HG02981 (cell line): ENCODE results near the gene SLC22A15.
"Not testable (repeated sequence)": the region's sequence is repeated elsewhere in the genome, so short reads cannot be mapped to it uniquely, and the experiment has no call there.

Source experiments
- ATAC-seq: cut with Tn5 transposase; IDR thresholded peaks from one replicate; pipeline ENCODE4 v1.9.1; 2021; ENCODE audit warnings: mild to moderate bottlenecking, moderate library complexity; ENCODE audit not compliant: unreplicated experiment

SLC22A15 gene

DNA sequence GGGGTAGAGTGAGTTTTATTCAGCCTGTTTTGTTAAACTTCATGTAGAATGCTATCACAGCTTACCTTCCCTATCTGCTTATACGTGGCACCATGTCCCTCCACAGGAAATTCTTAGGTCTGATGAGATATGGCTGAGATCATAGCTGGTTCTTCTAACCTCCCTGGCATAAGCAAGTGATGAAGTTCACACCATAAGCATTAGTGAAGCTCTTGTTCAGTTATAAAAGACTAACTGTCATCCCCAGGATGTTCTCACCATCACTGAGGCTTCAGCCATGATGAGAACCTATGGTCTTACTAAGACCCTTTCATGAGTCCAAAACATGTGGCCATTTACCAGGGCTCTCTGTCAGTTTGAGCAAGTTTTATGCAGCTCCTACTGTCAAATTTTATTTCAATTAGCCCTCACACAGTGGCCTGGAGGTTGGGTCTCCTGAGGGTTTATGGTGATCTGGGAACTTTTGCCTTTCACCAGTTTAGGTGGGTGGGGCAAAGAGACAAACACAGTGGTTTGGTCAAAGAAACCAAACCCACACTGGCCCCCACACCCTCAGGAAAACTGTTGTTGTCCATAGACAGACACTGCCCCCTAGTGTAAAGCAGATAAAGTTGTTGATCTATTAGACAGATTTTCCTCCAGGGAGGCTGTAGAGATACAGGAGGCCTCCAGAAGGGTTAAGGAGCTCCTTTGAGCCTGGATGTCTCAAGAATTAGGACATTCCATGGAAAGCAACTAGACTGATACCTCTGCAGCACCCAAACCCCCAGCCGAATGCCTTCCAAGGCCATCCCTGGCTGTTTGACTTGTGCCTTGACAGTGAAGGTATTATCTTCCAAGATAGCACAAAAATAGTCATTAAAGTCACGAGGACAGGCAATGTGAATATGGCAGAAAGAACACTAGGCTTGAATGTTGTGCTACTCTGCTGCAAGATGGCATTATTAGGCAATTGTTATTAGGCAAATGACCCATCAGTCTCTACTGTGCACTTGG lies 5.0 kb downstream of the SLC22A15 start:
- ATAC-seq, result no peak

DNA sequence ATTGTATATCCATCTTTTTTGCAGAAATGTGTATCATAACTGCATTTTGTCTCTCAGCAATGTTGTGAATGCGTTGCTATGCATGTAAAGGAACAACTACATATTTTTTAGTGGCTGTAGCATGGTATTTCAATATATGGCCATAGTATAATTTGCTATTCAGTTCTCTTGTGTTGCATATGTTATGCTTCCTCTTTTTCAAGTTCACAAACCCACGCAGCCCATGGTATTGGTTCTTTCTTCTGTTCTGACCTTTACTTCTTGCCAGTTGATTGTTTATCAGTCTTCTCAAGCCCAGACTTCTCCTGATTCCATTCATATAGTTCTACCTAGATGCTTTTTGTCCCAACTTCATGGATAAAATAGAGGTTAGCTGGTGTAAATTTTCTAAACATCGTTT lies 6.1 kb downstream of the SLC22A15 start:
- ATAC-seq, result no peak

DNA sequence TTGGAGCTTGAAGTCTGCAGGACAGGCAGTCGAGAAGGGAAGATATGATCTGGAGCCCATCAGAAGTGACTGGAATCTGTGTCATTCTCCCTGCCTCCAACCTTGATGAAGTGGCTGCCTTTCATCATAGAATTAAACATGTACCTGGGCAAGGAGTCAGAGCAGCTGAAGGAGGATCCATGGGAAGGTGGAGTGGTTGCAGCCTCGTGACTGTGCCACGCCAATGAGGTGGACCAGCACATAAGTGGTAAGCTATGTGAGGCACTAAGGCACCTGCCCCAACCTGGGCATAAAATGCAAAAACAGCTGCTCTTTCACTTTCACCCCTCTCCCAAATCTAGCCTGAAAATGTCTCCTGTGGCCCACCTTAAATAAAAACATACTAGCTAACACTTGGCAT lies 7.3 kb downstream of the SLC22A15 start:
- no peak for ATAC-seq

DNA sequence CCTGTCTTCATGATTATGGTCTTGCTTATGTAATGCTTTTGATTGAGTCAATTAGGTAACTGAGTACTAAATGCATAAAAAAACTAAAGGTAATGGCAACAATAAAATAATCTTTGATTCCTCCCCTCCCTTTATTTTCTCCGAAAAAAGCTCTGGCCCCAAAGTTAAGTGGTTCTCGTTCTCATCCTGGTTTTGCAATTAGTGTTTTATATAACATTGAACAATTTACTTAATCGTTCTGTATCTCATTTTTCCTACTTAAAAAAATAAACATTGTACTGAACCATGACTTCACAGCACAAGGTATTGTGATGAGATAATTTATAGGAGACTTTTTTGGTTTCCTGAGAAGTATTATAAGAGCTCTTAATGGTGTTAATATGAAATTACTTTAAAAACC lies 11.3 kb downstream of the SLC22A15 start:
- ATAC-seq, result no peak

DNA sequence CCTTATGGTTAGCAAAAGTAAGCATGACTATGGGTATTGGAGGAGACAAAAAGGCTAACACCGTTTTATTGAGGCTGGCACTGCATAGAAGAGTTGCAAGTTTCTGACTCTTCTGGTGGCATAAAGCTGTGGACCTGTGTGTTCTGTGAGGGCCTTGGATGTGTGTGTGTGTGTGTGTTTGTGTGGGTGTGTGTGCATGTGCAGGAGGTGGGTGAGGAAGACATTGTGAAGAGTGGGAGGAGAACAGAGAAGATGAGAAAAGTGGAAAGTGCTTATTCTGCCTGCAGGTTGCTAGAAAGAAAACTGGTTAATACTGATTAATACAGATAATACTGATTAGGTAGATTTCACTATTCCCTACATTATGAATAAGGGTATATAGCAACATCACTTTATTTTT lies 12.6 kb downstream of the SLC22A15 start:
- ATAC-seq, result no peak

DNA sequence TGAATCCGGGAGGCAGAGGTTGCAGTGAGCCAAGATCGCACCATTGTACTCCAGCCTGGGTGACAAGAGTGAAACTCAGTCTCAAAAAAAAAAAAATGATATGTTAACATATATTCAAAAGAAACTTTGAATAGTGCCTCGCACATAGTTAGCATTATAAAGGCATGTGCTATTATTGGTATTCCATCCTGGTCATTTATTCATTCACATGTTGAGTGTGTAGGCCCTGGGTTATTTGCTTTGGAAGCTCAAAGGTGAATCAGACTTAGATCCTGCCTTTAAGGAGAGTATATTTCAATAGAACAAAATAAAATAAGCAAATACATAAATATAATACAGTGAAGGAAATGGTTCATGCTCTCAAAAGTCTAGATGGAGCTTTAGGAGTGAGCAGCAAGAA lies 13.4 kb downstream of the SLC22A15 start:
- no peak for ATAC-seq

DNA sequence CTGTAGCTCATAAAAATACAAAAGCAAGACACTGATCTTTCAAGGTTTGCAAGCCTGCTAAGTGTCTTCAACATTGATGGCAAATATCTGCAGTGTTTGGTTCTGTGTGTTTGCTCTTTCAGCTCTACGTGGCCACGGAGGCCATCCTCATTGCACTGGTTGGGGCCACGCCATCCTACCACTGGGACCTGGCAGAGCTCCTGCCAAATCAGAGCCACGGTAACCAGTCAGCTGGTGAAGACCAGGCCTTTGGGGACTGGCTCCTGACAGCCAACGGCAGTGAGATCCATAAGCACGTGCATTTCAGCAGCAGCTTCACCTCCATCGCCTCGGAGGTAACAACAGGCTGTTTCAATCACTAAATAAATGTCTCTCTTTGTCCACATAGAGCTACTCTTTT lies 15.6 kb downstream of the SLC22A15 start:
- ATAC-seq, result no peak

DNA sequence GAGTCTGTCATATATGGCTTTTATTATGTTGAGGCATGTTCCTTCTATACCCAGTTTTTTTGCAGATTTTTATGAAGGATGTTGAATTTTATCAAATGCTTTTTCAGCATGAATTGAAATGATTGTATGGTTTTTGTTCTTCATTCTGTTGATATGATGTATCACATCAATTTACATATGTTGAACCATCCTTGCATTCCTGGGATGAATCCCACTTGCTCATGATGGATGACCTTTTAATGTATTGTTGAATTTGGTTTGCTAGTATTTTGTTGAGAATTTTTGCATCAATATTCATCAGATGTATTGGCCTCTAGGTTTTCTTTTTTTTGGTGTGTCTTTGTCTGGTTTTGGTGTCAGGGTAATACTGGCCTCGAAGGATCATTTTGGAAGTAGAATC lies 21.6 kb downstream of the SLC22A15 start:
- not testable (repeated sequence) for ATAC-seq

DNA sequence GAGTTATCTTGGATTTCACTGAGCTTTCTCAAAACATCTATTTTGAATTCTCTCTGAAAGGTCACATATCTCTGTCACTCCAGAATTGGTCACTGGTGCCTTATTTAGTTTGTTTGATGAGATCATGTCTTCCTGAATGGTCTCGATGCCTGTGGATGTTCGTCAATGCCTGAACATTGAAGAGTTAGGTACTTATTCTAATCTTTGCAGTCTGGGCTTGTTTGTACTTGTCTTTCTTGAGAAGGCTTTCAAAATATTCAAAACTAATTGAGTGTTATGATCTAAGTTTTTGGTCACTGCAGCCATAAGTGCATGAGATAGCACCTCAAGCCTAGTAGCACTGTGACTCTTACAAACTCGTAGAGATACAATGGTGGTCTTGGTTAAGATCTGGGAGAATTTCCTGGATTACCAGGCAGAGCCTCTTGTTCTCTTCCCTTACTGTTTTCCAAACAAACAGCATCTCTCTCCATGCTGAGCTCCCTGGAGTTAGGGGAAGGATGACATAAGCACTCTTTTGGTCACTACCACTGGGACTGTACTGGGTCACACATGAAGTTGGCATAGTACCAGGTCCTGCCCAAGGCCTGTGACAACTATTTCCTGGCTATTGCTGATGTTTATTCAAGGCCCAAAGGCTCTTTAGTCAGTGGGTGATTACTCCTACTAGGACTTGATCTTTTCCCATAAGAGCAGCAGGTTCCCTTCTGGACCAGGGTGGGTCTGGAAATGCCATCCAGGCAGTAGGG lies 25.6 kb downstream of the SLC22A15 start:
- ATAC-seq, result no peak

DNA sequence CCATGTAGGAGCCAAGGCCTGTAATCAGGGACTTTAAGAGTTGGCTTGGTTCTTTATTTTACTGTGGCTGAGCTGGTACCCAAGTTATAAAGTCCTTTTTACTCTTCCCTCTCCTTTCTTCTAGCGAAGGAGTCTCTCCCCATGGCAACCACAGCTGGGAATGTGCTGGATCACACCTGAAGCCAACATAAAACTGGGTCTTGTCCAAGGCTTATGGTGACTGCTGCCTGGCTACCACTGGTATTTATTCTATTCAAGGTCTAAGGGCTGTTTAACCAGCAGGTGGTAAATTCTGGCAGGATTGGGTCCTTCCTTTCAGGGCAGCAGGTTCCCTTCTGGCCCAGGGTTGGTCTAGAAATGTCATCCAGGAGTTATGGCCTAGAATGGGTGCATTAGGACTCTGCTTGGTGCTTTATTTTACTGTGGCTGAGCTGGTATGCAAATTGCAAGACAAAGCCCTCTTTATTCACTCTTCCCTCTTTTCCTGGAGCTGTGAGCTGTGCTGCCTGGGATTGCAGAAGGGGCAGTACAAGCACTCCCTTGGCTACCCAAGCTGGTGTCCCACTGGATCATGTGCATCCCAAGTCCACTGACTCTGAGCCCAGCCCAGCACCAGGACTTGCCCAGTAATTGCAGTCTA lies 26.6 kb downstream of the SLC22A15 start:
- ATAC-seq, result no peak

DNA sequence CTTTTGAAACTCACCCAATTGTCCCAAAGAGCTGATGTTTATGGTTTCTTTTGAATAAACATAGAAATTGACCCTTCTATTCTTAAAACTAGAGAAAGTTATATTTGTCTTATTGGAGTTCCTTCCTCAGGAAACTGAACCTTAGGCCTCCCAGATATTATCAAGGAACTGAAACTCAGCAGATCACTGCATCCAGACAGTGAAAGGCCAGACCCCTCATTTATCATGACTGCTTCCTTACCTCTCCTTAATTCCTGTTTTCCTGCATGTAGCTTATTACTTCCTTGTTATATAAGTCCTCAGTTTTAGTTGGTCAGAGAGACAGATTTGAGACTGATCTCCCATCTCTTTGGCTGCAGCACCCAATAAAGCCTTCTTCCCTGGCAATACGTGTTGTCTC lies 27.5 kb downstream of the SLC22A15 start:
- no peak for ATAC-seq

DNA sequence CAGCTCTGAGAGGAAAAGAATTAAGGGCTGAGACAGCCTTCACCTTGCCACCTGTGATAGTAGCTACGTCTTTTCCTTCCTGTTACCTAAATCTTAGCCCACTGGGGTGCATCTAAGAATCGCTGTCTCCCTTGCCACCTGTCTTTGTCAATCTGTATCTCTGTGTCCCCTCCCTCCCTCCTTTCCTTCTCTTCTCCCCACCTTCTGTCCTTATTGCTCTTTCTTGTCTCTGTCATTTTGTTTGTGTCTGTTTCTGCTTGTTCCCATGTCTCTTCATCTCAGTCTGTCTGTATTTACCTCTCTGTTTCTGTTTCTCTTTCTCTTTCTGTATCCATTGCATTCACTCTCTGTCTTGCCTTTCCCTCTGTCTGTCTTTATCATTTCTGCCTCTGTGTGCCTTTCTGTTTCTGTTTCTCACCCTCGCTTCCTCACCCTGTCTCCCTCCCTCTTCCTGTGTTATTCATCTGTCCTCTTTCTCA lies 30.2 kb downstream of the SLC22A15 start:
- peak; percentile 94 for ATAC-seq

DNA sequence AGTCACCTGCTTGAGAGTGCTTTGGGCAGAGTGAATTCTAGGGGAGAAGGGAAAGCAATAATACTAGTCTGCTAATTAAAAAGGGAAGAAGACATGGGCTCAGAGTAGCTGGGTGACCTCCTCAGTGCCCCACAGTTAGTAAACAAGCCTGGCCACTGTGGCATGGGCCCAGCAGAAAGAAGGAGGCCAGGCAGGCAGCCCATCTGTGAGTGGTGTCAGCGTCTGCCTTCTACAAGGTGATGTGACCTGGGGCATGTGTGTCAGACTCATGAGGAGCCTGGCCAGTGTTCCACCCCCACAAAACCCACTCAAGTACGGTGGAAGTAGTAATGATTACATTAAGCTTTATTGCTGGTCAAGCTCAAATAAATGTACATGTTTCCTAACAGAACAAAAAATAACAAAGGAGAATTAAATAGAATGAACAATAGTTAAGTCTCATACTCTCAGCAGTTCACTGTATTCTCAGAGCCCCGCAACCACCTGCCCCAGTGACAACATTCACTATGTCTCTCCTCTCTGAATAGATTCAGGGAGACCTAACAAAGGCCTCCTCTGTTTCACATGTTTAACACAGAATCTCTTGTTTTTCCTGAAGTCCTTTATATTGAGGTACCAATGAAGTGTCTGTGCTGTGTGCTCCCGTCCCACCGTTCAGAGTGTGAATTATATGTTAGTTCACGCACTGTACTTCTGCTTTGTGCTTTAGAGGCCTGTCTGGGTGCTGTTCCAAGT lies 32.5 kb downstream of the SLC22A15 start:
- no peak for ATAC-seq

DNA sequence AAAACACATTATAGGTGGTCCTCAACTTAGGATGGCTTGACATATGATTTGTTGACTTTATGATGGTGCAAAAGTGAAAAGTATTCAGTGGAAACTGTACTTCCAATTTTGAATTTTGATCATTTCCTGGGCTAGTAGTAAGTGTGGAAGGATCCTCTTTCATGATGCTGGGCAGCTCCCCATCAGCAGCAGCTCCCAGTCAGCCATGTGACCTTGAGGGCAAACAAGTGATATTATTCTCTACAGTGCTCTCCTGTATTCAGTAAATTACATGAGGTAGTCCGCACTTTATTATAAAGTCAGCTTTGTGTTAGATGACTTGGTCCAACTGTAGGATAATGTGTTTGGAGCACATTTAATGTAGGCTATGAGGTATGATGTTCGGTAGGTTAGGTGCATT lies 36.4 kb downstream of the SLC22A15 start:
- no peak for ATAC-seq

DNA sequence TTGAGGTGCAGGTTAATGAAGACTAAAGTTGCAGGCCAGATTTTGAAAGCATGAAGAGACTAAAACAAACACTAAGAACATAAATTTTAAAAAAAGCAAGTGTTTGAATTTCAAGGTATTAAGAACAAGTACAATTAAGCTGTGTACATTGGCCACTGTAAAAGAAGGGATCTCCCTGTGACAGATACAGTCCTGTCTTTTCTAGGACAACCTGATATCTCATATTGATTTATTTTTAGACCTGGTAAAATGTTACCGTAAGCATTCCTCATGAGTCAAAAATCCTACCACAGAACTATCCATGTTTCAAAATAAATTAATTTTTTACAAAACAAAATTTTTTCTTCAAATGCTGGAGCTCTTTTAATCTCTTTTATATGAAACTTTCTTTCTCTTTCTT lies 39.4 kb downstream of the SLC22A15 start:
- ATAC-seq, result no peak

DNA sequence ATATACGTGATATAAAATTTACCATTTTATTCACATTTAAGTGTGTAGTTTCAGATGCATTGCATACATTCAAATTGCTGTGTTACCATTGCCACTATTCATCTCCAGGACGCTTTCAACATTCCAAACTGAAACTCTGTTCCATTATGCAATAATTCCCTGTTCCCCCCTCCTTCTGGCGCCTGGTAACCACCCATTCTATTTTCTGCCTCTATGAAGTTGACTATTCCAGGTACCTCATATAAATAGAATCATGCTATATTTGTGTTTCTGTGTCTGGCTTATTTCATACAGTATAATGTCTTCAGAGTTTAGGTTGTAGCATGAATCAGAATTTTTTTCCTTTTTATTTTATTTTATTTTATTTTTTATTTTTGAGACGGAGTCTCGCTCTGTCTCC lies 41.7 kb downstream of the SLC22A15 start:
- ATAC-seq, result no peak

DNA sequence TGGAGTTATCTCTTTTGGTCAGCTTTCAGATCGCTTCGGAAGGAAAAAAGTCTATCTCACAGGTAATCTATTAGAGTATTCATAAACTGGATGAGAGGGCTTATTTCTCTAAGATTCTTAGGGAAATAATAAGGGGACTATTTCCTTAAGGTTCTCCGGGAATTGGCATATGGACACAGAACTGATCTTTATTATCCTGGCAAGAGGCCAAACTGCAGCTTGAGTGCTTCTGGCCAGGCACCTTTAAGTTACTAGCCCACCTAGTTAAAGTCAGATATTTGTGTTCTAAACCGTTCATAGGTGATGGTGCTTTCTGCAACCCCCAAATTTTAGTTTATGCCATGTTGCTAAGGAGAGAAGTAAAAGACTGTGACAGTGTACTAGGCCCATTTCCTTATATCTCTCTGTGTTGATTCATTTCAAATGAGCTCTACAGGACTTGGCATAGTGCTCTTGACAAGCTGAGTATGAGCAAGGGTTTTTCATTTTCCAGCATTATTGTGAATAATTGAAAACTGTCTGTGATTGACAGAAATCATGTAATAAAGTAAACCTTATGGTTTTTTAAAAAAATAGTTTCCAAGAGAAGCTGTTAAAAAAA lies 43.4 kb downstream of the SLC22A15 start:
- ATAC-seq, result no peak

DNA sequence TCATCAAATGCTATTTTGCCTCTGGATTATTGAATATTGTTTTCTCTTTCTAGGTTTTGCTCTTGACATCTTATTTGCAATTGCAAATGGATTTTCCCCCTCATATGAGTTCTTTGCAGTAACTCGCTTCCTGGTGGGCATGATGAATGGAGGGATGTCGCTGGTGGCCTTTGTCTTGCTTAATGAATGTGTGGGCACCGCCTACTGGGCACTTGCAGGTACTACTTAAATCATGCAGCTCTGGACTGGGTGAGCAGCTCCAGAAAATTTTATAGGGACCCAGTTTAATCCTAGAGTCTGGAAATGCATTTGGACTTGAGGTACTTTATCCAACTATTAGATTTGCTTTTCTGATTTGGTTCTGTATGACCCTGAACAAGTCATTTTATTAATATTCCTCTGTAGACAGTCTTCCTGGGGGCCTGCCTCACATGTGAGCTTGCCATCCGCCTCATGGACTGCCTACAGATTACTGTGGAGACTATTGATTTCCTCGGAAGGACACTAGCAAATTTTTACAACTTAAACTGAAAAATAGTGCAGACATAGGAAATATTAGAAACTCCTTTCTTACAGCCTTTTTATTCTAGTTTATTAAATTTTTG lies 44.5 kb downstream of the SLC22A15 start:
- ATAC-seq, result peak; percentile 84

DNA sequence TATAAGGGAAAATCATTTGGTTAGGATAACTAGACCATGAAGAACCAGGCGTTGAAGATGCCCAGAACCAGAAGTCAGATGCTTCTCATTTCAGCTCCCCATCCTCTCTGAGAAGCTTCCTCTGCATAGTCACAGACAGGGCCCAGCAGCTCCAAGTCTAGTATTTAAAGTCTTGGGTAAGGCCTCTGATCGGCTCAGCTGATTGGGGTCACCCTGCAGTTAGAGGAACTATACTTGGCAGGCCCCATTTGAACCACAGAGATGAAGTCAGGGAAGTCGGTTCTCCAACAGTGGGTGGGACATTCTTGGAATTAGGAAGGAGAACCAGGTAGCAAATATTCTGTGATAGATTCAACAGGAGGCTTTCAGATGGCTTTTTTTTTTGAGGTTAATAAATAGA lies 48.3 kb downstream of the SLC22A15 start:
- ATAC-seq, result no peak

DNA sequence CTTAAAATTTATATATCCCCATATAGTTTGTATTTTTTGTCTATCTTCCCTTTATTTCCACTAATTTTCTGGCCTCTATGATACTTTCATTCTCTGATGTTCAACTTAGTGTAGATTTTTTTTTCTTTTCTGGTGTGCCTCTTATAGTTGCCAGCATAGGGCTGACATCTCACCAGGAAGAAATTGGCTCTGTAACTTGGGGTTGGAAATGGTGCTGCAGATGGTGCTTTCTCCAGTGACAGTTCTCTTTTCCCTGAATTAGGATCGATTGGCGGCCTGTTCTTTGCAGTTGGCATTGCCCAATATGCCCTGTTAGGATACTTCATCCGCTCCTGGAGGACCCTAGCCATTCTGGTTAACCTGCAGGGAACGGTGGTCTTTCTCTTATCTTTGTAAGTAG lies 50.3 kb downstream of the SLC22A15 start:
- ATAC-seq, result no peak
